Mesodermal cell (in vitro differentiated cells): ENCODE results near the gene PBX1.

Experiments used
- H3K27ac ChIP-seq: 2 replicates; pipeline ENCODE4 v1.7.0; 2013; ENCODE audit warnings: mild to moderate bottlenecking, low read depth, low read length, moderate library complexity; ENCODE audit not compliant: severe bottlenecking
- H3K36me3 ChIP-seq: 2 replicates; pipeline ENCODE4 v1.7.1; 2013; ENCODE audit warnings: mild to moderate bottlenecking, low read length, moderate library complexity; ENCODE audit not compliant: control insufficient read depth, insufficient read depth
- H3K4me1 ChIP-seq: one replicate; pipeline ENCODE4 v1.7.1; 2013; ENCODE audit warnings: mild to moderate bottlenecking, low read length; ENCODE audit not compliant: insufficient read depth, control insufficient read depth, poor library complexity, severe bottlenecking
- H3K4me3 ChIP-seq: 2 replicates; pipeline ENCODE4 v1.7.0; 2013; ENCODE audit warnings: low read length, control low read depth, mild to moderate bottlenecking; ENCODE audit not compliant: insufficient read depth, poor library complexity, severe bottlenecking; ENCODE audit errors: extremely low read depth
- H3K9me3 ChIP-seq: 2 replicates; pipeline ENCODE4 v1.7.1; 2013; ENCODE audit warnings: mild to moderate bottlenecking, low read length, moderate library complexity; ENCODE audit not compliant: control insufficient read depth
- WGBS, 2 experiments: methylation state at CpG; one replicate each; pipeline ENCODE4 v1.1.5; 2013; ENCODE audit warnings: missing lambda C conversion rate in 2 of 2; ENCODE audit not compliant: insufficient coverage in 2 of 2; 5-methylcytosine and 5-hydroxymethylcytosine counted together

PBX1 gene

DNA sequence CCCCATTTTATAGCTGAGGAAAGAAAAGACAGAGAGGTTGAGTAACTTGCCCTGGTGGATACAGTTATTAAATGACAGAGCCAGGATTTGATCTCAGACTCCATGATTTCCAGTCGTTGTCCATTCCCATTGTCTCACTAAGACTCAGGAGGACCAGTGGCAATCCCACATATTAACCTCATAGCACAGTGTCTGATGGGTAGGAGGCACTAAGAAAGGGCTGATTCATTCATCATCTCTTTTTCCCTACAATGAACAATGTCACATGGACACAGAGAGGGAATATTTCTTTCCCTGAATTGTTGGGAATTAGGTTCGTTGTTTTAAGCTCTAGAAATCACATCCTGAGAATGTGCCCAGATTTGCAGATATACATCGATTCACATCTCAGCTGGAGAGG is 99.9 kb downstream of the PBX1 start:
- 100% methylated on average over 1 of the region's 3 CpGs; no CpG with 5 or more reads in 1 of the 2 experiments for WGBS, 2 experiments
- Histone ChIP-seq H3K4me1 (no peaks in the 10 kb centered on the region), H3K9me3 (no peaks in the 10 kb centered on the region), H3K4me3 (no peak overlapping the region), H3K36me3 (no peaks in the 10 kb centered on the region), H3K27ac (no peak overlapping the region)

DNA sequence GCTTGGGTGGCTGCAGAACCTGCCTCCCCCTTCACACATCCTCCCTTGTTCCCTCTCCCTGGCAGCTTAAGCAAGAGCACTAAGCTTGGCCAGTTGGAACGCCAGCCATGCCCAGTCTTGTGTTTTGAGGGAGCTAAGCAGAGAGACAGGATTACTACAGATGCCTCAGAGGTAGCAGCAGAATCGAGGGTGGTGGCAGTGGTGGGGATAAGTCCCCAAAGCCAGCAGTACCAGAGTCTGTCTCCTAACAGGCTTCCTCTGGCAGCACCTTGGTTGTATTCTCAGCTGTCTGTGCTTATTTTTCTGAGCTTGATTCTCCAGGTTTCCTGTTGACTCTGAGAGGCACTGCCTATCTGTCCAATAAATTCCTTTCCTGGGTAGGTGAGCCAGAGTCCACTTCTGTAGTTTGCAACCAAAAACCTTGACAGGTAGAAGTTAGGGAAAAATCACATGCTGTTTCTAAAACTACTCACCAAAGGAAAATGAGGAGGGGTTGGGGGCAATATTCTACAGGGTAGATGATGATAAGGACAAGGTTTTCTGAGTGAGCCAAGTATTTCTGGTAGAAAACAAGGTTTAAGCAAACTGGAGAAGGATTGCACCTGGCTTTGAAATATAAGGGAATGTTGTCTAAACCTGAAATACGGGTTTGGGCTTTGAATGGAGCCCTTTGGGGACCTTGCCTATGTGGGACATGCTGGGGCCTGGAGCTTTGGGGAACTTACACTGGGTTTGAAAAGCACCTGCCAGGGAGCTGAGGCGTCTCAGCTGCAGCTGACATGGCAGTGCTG is 100.8 kb downstream of the PBX1 start:
- no peaks in the 10 kb centered on the region for H3K36me3 ChIP-seq
- no peaks in the 10 kb centered on the region for H3K4me1 ChIP-seq
- WGBS, 2 experiments, result 89 to 93% methylated on average over 2 to 4 of the region's 4 CpGs
- H3K9me3 ChIP-seq, result no peaks in the 10 kb centered on the region
- no peak overlapping the region for H3K27ac ChIP-seq
- H3K4me3 ChIP-seq, result no peak overlapping the region

DNA sequence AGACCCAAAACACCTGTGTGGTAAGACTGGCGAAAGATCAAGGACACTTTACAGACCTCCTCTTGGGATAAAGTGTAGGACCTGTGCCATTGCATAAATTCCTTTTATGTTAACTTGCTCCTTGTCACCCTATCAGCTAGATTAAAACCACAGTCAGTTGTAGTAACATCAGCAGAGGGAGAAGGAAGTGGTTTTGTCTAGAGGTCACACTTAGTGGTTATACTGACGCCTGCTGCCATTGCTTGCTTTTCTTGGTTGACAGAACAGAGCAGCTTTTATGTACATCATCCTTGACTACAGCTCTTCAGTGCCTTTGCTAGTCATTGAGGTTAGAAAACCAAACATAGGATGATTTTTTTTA is 101.4 kb downstream of the PBX1 start:
- Histone ChIP-seq H3K9me3 (no peaks in the 10 kb centered on the region), H3K36me3 (no peaks in the 10 kb centered on the region), H3K4me1 (no peaks in the 10 kb centered on the region), H3K4me3 (no peak overlapping the region), H3K27ac (no peak overlapping the region)
- WGBS, 2 experiments, result 81 to 100% methylated on average over 1 to 2 of the region's 2 CpGs

DNA sequence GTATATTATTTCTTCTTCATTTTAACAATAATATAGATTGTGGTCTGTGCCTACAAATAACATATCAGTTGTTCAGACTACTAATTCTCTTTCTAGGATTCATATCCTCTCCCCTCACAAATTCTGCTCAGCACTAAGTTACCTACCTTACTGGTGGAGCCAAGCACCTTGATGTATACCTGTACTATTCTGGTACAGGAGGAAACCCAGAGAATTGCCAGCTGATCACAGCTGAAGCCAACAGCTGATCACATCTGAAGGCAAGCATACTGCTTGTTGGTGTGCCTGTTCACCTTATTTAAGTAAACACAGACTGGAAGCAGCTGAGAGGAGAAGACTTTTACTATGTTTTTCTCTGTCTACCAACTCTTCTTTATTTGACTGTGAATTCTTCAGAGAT is 101.8 kb downstream of the PBX1 start:
- H3K4me1 ChIP-seq, result no peaks in the 10 kb centered on the region
- no peak overlapping the region for H3K4me3 ChIP-seq
- H3K36me3 ChIP-seq, result no peaks in the 10 kb centered on the region
- no peak overlapping the region for H3K27ac ChIP-seq
- no peaks in the 10 kb centered on the region for H3K9me3 ChIP-seq

DNA sequence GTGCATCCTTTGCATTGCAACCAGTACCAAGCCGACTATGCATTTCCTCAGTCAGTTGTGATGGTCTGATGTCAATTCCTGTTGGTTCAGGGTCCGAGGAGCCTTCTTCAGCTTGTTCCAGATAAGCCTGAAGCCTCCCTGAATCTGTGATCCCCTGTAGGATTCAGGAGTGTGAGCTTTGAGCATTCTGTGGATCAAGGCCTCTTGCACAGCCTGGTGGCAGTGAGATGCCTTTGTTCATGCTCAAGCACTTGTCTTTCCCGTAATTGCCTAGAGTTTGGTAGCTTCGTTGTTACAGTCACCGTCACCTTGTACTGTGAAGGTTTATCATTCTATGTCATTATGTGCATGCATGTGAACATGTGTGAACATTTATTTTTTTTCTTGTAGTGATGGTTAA is 103.5 kb downstream of the PBX1 start:
- Histone ChIP-seq H3K36me3 (no peaks in the 10 kb centered on the region), H3K4me3 (no peak overlapping the region), H3K9me3 (no peaks in the 10 kb centered on the region), H3K27ac (no peak overlapping the region), H3K4me1 (no peaks in the 10 kb centered on the region)
- 90 to 94% methylated on average over 2 to 5 of the region's 5 CpGs for WGBS, 2 experiments

DNA sequence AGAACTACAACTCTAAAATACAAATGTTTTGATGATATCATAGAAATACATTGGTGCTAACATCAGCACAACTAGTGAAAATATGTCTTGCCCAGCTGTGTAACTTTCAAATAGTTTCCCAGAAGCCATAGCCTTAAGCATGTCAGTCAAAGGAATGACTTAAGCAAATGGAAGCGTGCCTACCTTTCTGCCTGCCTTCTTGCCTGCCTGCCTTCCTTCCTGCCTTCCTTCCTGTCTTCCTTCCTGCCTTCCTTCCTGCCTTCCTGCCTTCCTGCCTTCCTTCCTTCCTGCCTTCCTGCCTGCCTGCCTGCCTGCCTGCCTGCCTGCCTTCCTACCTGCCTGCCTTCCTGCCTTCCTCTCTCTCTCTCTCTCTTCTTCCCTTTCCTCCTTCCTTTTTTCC is 104.0 kb downstream of the PBX1 start:
- H3K4me1 ChIP-seq, result no peaks in the 10 kb centered on the region
- H3K27ac ChIP-seq, result no peak overlapping the region
- WGBS, 2 experiments, result 89 to 100% methylated on average over 1 of the region's 1 CpG
- H3K9me3 ChIP-seq, result no peaks in the 10 kb centered on the region
- H3K4me3 ChIP-seq, result no peak overlapping the region
- H3K36me3 ChIP-seq, result no peaks in the 10 kb centered on the region

DNA sequence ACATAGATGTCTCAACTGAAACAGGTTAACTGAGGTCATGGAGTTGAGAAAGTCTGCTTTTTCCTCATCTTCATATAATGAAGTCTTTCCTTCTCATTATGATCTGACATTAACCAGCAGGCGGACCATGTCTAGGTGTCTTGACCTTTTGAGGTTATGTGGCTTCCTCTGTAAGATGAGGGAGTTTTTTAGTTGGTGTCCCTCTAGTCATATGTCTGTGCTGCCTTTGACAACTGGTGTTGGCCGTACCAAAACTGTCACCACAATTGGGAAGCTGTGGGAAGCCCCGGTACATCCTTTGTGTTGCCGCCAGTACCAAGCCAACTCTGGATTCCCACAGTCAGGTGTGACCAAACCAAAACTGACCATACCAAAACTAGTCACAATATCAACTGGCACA is 105.1 kb downstream of the PBX1 start:
- Histone ChIP-seq H3K36me3 (no peaks in the 10 kb centered on the region), H3K27ac (no peak overlapping the region), H3K4me1 (no peaks in the 10 kb centered on the region), H3K9me3 (no peaks in the 10 kb centered on the region), H3K4me3 (no peak overlapping the region)
- WGBS, 2 experiments, result 94 to 100% methylated on average over 2 to 3 of the region's 4 CpGs

DNA sequence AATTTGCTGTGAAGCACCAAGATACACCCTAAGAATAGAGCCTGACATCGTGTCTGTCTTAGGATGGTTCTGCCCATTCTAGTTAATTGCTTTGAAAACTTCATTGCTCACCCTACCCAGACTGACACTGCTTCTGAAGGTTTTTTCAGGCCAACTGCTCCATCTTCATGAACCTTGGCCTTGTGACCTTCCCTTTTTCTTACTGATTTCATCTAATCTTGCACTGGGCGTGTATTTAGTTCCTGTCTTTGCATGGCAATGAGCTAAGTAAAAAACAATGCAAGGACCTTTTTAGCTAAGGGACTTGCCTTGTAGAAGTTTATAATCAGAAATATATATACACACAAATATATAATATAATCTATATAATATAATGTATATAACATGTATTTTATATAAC is 108.0 kb downstream of the PBX1 start:
- H3K4me1 ChIP-seq, result peaks cover 13% of the 10 kb centered on the region
- WGBS, 2 experiments, result 100% methylated on average over 1 of the region's 2 CpGs
- H3K36me3 ChIP-seq, result no peaks in the 10 kb centered on the region
- H3K9me3 ChIP-seq, result no peaks in the 10 kb centered on the region
- no peak overlapping the region for H3K4me3 ChIP-seq
- no peak overlapping the region for H3K27ac ChIP-seq

DNA sequence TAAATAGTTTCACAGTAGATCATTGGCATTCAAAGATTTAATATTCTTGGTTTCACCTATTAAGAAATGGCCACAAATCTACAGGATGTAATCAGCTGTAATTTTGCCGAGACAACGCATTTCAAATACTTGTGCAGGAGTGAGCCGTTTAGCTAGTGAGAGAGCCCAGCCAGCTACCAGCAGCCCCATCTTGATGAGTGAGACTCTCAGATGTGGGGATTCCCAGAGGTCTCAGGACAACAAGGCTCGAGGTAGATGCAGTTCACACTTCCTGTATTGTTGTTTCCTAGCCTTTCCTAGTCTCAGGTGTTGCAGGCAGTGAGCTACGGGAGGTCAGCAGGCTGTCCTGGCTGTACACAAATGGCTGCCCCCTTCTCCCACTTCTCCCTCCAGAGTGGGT is 108.6 kb downstream of the PBX1 start:
- Histone ChIP-seq H3K27ac (no peak overlapping the region), H3K4me3 (no peak overlapping the region), H3K4me1 (peaks cover 16% of the 10 kb centered on the region)

DNA sequence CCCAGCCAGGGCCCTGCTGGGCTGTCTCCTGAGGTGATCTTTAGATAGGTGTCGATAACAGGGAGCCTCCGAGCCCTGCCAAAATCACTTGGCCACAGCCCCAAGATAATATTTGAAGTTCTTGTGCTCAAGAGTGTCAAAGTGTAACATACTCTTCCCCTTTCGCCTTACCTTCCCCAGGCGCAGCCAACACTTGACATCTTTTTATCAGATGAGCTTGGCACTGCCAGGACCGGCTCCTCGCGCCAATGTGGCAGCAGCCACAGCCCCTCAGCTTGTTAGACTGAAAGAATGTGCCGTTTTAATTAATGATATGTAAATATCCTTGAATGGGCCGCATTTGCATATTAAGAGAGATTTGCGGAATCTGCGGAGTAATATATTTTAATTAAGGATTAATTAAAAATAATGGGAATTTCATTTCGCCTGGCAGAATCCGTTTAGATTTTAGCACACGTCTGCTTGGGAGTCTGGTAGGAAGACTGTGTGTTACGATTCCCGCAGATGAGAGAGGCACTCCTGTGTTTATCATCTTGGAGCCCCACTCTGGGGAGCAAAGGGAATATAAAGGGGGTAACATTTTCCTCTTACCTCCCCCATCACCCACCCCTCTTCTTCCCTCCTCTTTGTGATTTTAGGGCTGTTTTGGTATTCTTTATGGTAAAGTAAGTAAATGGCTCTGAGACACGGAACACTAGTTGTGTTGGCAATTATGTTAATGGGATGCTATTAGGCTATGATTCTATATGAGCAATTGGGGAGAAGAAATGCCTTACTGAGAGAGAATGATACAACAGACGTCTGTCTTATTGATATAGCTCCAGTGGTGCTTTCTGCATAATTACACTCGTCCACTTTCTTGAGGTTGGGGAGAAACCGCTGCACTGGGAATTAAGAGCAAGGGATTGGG is 109.8 kb downstream of the PBX1 start:
- no peak overlapping the region for H3K27ac ChIP-seq
- no peak overlapping the region for H3K4me3 ChIP-seq
- WGBS, 2 experiments, result 91 to 93% methylated on average over 12 to 16 of the region's 20 CpGs
- H3K4me1 ChIP-seq, result peaks cover 16% of the 10 kb centered on the region
- H3K9me3 ChIP-seq, result no peaks in the 10 kb centered on the region
- no peaks in the 10 kb centered on the region for H3K36me3 ChIP-seq

More for the DNA sequence above, 108.6 kb downstream of the PBX1 start:
- 91 to 95% methylated on average over 5 of the region's 5 CpGs for WGBS, 2 experiments
- no peaks in the 10 kb centered on the region for H3K9me3 ChIP-seq
- no peaks in the 10 kb centered on the region for H3K36me3 ChIP-seq

DNA sequence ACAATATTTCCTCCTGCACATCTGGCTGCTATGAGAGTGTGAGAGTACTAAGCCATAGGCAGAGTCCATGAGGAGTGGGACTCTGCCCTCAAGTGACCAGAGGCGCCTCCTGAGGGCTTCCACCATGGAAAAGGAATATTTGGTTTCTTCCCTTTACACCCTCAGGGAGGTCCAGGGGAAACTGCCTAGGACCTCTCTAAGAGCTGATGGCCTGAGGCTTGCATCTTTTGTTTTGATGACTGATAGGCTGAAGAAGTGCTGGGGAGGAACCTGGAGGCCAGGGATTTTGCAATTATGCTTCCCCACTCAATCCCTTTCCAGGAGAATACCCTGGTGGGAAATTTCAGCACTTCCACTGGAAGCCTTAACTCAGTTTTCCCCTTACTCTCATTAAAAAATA is 111.0 kb downstream of the PBX1 start:
- H3K4me1 ChIP-seq, result peaks cover 16% of the 10 kb centered on the region
- no peaks in the 10 kb centered on the region for H3K9me3 ChIP-seq
- H3K4me3 ChIP-seq, result no peak overlapping the region
- H3K27ac ChIP-seq, result peak overlapping the region; percentile 53
- WGBS, 2 experiments, result 100% methylated on average over 1 of the region's 1 CpG
- H3K36me3 ChIP-seq, result no peaks in the 10 kb centered on the region
